ENCODE measurements around the gene CYB5RL. TPM values are rescaled to one million over a fixed set of nuclear protein-coding genes. Genes with fewer than 3 reads are reported as not detected.
"Not testable (repeated sequence)": the region's sequence is repeated elsewhere in the genome, so short reads cannot be mapped to it uniquely, and the experiment has no call there.

CYB5RL gene
- total RNA-seq, 3 donors from 2014 or later (not counting 1 experiment from before 2014, with no cell fraction given), result 5.6 to 6.7 (median 6.2) TPM

DNA sequence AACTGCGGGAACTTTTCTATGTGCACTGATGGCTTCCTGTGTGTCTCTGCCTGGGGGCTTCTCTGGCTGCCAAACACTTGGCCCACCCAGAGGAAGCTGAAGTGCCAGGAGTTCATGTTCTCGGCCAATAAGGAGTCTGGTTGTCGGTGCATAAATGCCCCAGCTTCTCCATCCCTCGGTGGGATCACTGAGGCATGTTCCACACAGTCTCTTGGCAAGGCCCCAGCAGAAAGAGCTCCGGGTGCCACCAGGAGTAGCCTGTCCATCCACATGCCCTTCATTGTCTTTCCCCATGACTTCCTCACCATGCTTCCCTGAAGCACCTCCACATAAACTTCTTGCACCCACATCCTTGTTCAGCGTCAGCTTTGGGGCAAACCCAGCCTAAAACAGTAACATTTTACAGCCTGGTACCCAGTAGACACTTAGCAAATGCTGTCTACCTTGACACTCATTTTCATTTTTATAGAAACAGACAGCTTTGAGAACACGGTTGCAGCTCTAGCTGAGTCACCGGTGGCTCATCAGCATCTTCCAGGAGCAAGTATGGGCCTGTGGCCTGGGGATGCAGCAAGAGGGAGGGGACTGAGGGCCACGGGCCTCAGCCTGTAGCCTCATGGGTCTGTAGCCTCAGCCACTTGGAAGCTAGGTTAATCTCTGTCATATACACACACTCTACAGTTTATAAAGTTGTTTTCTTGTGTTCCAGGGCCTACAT is 32.2 kb downstream of the CYB5RL start:
- Mint-ChIP-seq H3K36me3 (no peaks in the 10 kb centered on the region), H3K4me1 (no peaks in the 10 kb centered on the region), H3K27ac (no peak overlapping the region), H3K4me3 (no peak overlapping the region), H3K9me3 (no peaks in the 10 kb centered on the region), H3K27me3 (ENCODE audit: low read depth in 2 of 2) (no peaks in the 10 kb centered on the region)
- no peak overlapping the region for H3K4me3 ChIP-seq (ENCODE audit: low read length)
- intact Hi-C loops (cut with micrococcal nuclease), result no loop called here
- H3K9me3 ChIP-seq (ENCODE audit: control insufficient read depth, insufficient read depth, low read length), result no peaks in the 10 kb centered on the region
- TF ChIP-seq, protein P1, sequence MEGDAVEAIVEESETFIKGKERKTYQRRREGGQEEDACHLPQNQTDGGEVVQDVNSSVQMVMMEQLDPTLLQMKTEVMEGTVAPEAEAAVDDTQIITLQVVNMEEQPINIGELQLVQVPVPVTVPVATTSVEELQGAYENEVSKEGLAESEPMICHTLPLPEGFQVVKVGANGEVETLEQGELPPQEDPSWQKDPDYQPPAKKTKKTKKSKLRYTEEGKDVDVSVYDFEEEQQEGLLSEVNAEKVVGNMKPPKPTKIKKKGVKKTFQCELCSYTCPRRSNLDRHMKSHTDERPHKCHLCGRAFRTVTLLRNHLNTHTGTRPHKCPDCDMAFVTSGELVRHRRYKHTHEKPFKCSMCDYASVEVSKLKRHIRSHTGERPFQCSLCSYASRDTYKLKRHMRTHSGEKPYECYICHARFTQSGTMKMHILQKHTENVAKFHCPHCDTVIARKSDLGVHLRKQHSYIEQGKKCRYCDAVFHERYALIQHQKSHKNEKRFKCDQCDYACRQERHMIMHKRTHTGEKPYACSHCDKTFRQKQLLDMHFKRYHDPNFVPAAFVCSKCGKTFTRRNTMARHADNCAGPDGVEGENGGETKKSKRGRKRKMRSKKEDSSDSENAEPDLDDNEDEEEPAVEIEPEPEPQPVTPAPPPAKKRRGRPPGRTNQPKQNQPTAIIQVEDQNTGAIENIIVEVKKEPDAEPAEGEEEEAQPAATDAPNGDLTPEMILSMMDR (IDR thresholded peaks at IDR 0.05), result no peak
- WGBS (ENCODE audit: insufficient coverage), result 88% methylated on average over 9 of the region's 9 CpGs
- H3K27ac ChIP-seq (ENCODE audit: low read length), result no peak overlapping the region
- H3K27me3 ChIP-seq (ENCODE audit: control insufficient read depth, insufficient read depth, low read length), result no peaks in the 10 kb centered on the region
- no peaks in the 10 kb centered on the region for H3K4me1 ChIP-seq (ENCODE audit: control insufficient read depth, insufficient read depth, low read length)
- no peak for DNase-seq
- no peaks in the 10 kb centered on the region for H3K36me3 ChIP-seq (ENCODE audit: control insufficient read depth, insufficient read depth, low read length)
- ATAC-seq, result no peak

DNA sequence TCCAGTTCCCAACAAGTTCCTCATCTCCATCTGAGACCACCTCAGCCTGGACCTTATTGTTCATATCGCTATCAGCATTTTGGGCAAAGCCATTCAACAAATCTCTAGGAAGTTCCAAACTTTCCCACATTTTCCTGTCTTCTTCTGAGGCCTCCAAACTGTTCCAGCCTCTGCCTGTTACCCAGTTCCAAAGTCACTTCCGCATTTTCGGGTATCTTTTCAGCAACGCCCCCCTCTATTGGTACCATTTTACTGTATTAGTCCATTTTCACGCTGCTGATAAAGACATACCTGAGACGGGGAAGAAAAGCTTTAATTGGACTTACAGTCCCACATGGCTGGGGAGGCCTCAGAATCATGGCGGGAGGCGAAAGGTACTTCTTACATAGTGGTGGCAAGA is 33.5 kb downstream of the CYB5RL start:
- WGBS (ENCODE audit: insufficient coverage), result 93% methylated on average over 7 of the region's 8 CpGs
- H3K27me3 Mint-ChIP-seq (ENCODE audit: low read depth in 2 of 2); H3K9me3 Mint-ChIP-seq; H3K27me3 ChIP-seq (ENCODE audit: control insufficient read depth, insufficient read depth, low read length); intact Hi-C loops (cut with micrococcal nuclease); H3K27ac Mint-ChIP-seq; H3K27ac ChIP-seq (ENCODE audit: low read length); H3K4me1 ChIP-seq (ENCODE audit: control insufficient read depth, insufficient read depth, low read length); ATAC-seq; H3K4me3 Mint-ChIP-seq; H3K9me3 ChIP-seq (ENCODE audit: control insufficient read depth, insufficient read depth, low read length); H3K36me3 ChIP-seq (ENCODE audit: control insufficient read depth, insufficient read depth, low read length); H3K36me3 Mint-ChIP-seq; DNase-seq; H3K4me3 ChIP-seq (ENCODE audit: low read length); H3K4me1 Mint-ChIP-seq: not testable (repeated sequence)

DNA sequence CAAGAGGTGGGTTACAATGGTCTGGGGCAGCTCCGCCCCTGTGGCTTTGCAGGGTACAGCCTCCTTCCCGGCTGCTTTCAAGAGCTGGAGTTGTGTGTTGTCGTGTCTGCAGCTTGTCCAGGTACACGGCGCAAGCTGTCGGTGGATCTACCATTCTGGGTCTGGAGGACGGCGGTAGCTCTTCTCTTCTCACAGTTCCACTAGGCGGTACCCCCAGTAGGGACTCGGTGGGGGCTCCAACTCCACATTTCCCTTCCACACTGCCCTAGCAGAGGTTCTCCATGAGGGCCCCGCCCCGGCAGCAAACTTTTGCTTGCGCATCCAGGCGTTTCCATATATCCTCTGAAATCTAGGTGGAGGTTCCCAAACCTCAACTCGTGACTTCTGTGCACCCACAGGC is 34.7 kb downstream of the CYB5RL start:
- Histone ChIP-seq H3K9me3 (ENCODE audit: control insufficient read depth, insufficient read depth, low read length) (no peaks in the 10 kb centered on the region), H3K4me3 (ENCODE audit: low read length) (no peak overlapping the region), H3K4me1 (ENCODE audit: control insufficient read depth, insufficient read depth, low read length) (no peaks in the 10 kb centered on the region), H3K36me3 (ENCODE audit: control insufficient read depth, insufficient read depth, low read length) (no peaks in the 10 kb centered on the region), H3K27me3 (ENCODE audit: control insufficient read depth, insufficient read depth, low read length) (no peaks in the 10 kb centered on the region), H3K27ac (ENCODE audit: low read length) (no peak overlapping the region)
- Mint-ChIP-seq H3K36me3 (no peaks in the 10 kb centered on the region), H3K4me1 (no peaks in the 10 kb centered on the region), H3K9me3 (no peaks in the 10 kb centered on the region), H3K4me3 (no peak overlapping the region), H3K27ac (no peak overlapping the region), H3K27me3 (ENCODE audit: low read depth in 2 of 2) (no peaks in the 10 kb centered on the region)
- TF ChIP-seq, protein P1 (IDR thresholded peaks at IDR 0.05), result no peak
- intact Hi-C loops (cut with micrococcal nuclease), result no loop called here
- WGBS (ENCODE audit: insufficient coverage), result 93% methylated on average over 15 of the region's 15 CpGs
- DNase-seq (no peak), ATAC-seq (no peak)

DNA sequence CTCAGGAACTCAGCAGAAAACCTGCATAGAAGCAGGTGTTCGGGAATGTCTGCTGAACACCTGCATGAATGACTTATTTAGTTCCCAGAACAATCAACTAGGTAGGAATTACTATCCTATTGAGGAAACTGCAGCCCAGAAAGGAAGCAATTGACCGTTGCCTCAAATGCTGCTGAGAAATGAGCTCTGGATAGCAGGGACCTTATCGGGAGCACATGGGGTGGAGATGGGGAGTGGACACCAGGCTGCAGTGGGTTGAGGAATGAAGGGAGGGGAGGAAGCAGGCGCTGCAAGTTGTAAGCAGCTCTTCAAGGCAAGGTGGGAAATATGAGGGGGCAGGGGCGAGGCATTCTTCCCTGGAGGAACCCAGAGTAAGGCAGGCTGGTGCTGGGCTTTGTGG is 36.3 kb downstream of the CYB5RL start:
- intact Hi-C loops (cut with micrococcal nuclease), result no loop called here
- Histone ChIP-seq H3K9me3 (ENCODE audit: control insufficient read depth, insufficient read depth, low read length) (no peaks in the 10 kb centered on the region), H3K27me3 (ENCODE audit: control insufficient read depth, insufficient read depth, low read length) (no peaks in the 10 kb centered on the region), H3K27ac (ENCODE audit: low read length) (no peak overlapping the region), H3K4me1 (ENCODE audit: control insufficient read depth, insufficient read depth, low read length) (no peaks in the 10 kb centered on the region), H3K4me3 (ENCODE audit: low read length) (no peak overlapping the region), H3K36me3 (ENCODE audit: control insufficient read depth, insufficient read depth, low read length) (no peaks in the 10 kb centered on the region)
- ATAC-seq (no peak), DNase-seq (no peak)
- Mint-ChIP-seq H3K9me3 (no peaks in the 10 kb centered on the region), H3K4me3 (no peak overlapping the region), H3K36me3 (no peaks in the 10 kb centered on the region), H3K27me3 (ENCODE audit: low read depth in 2 of 2) (no peaks in the 10 kb centered on the region), H3K4me1 (no peaks in the 10 kb centered on the region), H3K27ac (no peak overlapping the region)
- TF ChIP-seq, protein P1 (IDR thresholded peaks at IDR 0.05), result no peak
- 80% methylated on average over 5 of the region's 5 CpGs for WGBS (ENCODE audit: insufficient coverage)

Measured in natural killer cell (primary cell).